ENCODE measurements around the gene SIDT1.
A peak's percentile ranks its signal among the peaks of the same experiment; 100 is the strongest.

The SIDT1 gene

DNA sequence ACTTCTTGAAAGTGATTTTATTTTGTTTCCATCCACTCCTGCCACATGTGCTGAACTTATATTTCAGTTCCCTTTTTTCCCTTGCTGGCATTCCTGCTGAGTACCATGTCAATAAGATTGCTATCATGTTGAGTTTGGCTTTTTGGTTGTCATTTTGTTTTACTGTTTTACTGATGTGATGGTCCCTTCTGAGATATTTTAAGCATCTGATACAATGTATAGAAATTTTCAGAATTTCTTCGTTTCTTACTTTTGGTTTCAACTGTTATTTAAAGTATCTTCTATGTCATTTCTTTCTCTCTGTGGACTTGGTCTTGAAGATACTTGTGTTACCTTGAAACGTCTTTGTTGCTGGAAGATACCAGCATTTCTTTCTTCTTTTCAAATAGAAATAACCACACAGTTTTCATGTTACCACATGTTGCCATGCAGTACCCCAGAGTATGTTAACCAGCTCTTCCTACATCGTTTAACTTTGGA, 14.1 kb downstream of the SIDT1 start:
- no peak for DNase-seq (ENCODE audit: low spot score)

DNA sequence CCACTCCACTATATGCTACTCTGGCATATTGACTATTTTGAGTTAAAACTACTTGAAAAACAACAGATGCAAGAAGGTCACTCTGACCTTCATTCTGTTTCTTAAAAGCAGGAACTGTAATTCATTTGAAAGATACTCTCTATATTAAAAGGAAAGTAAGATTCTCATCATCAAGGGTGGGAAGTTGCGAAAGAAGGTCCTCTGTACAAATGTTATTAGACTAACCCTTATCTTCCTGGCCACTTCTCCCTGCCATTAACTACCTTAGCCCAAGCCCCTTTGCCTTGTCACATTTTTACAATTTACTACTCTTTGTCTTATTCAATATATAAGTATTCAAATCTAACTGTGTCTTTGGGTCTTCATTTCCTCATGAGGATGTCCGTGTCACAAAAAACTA, 16.1 kb downstream of the SIDT1 start:
- no peak for DNase-seq (ENCODE audit: low spot score)

DNA sequence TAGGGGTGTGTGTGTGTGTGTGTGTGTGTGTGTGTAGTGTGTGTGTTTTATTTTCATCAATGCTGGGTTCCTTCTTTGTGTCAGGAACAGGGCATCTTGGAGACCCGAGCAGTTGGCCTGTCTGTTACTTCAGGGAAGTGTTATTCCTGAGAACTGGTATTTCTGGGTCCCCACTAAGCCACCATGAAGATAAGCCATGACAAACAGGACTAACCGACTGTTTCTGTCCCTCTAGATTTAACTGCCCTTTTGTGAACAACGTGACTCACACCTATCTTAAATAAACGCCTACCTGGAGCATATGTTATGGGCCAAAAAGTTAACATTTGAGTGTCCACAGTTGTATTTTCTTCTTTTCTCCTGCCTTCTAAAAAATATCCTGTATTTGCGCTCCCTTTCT, 19.5 kb downstream of the SIDT1 start:
- DNase-seq (ENCODE audit: low spot score): no peak

GRCh38 chr3:113552851-113553250, 20.5 kb downstream of the SIDT1 start:
- no peak for DNase-seq (ENCODE audit: low spot score)

GRCh38 chr3:113555138-113555537, 22.8 kb downstream of the SIDT1 start:
- no peak for DNase-seq (ENCODE audit: low spot score)

DNA sequence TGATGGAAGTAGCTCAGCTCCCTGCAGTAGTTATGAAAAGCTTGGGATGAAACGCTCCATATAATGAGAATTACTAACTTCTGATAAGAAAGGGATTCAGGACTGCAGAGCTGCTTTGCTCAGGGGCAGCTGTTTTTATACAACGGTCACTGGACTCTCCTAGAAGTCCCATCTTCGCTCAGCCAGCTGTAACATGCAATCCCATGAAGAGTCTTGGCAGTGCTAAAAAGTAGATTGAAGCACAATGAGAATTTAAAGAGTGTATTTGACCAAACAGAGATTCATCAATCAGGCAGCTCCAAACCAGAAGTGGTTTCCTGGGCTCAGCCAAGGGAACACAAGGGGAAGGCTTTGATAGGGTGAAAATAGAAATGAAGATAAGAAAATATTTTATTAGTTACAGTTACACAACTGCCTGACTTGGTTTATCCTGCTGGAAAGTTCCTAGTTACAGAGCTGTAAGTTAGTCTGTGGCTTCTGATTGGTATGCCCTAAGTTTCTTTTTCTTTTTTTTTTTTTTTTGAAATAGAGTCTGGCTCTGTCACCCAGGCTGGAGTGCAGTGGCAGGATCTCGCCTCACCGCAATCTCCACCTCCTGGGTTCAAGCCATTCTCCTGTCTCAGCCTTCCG, 24.1 kb downstream of the SIDT1 start:
- no peak for DNase-seq (ENCODE audit: low spot score)

DNA sequence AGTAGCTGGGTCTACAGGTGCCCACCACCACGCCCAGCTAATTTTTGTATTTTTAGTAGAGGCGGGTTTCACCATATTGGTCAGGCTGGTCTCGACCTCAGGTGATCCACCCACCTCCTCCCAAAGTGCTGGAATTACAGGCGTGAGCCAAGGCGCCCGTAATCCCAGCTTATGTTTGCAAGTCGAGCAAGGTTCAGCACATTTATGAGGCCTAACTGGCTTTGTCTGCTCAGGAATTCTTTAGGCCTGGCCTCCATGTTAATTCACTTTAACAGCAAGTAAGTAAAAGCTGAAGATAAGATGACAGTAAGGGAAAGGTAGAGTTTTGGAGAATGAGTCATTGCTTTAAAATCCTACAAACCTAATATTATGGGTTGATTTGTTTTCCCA, 24.6 kb downstream of the SIDT1 start:
- peak; percentile 53 for DNase-seq (ENCODE audit: low spot score)

- DNase-seq (ENCODE audit: low spot score): peak; percentile 81
Measured at GRCh38 chr3:113557374-113557773, 25.0 kb downstream of the SIDT1 start.

- DNase-seq (ENCODE audit: low spot score): no peak
Measured at GRCh38 chr3:113559009-113559408, 26.7 kb downstream of the SIDT1 start.

DNA sequence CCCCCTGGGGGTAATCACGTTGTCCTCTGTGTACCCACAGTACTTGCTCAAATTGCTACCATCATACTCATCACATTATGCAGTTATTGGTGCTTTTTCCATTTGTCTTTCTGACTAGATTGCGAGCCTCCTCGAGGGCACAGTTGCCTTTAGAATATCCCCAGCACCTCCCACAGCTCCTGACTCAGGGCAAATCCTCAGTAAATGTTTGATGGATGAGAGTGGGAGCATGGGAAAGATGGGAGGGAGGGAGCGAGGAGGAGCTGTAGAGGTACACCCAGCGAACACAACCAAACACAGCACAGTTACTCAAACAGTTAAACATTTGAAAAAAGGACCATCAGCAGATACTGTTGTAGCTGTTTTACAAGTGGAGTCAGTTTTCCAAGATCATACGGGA, 27.9 kb downstream of the SIDT1 start:
- DNase-seq (ENCODE audit: low spot score): no peak

DNA sequence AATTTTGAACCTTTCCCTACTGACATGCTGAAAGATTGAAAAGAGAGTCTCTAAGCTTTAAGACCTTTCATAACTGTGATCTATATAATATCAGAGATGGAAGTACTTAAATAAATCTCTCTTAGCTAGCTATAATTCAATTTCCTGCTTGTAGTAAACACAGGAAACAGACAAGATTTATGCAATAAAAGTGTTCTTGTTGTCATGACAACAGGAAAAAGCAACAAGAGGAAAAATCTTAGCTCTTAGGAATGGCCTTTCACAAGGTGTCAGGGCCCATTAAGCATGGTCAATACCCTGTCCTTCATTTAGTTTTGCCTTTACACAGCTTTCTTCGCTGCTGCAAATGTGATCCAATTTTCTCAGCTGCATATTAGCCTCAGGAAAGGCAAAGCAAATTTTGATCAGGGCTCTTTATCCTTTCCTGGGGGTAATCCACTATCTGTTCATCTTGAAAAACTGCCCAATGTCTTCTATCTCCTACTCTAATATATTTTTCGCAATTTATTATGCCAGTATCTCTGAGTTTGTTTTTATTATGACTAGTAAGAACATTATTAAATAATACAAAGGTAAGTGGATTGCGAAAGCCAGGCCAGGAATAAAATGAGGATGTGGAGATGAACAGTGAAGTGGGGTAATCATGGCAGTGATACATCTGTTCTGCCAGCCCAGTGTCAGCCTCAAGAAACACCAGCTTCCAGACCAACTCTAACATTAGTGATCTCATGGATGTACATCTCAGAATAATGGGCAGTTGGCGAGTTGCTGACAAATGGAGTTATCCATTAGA, 28.7 kb downstream of the SIDT1 start:
- DNase-seq (ENCODE audit: low spot score): no peak

DNA sequence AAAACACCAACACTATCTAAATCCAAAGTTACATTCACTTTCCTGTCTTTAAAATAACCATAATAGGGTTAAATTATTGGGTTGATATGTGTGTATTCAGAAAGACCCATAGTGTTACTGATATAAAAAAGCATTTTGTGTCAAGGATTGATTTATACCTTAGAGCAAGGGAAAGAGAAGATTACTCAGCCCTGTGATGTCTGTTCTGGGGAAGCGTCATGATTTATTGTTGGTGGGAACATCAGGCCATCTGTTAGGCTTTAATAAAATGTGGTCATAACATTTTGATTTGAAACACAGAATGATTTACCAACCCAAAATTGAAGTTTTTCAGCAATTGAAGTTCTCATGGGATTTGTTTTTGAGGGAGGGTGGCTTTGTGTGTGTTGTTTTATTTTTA, 33.2 kb downstream of the SIDT1 start:
- DNase-seq (ENCODE audit: low spot score): no peak

DNA sequence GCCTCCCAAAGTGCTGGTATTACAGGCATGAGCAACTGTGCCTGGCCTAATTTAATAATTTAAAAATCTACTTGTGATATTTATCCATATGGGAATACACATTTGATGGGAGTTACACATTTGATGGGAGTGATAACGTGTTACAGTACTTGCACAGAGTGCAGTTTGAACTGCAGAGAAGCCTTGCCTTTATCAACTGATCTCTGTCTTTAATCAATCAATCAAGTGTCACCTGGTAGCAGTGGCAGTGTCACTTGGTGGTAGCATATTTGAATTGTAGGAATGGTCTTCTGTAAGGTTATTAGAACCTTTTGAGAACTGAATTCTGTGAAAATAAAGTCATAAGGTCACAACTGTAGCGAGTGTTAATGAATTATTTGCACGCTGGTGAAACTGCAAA, 37.8 kb downstream of the SIDT1 start:
- DNase-seq (ENCODE audit: low spot score): no peak

GRCh38 chr3:113571360-113571759, 39.0 kb downstream of the SIDT1 start:
- no peak for DNase-seq (ENCODE audit: low spot score)

DNA sequence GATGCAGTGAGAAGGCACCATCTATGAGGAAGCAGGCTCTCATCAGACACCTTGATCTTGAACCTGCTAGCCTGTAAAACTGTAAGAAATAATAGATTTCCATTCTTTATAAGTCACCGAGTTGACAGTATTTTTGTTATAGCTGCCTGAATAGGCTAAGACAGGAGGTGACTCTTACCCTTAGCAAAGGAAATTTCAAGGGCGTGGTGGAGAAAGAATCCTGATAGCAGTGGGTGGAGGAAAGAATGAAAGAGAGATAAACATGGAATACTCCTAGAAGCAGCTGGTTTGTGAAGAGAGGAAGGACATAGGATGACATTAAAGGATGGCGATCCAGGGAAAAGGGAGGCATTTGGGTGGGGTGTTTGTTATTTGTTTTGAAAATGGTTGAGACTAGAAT, 41.4 kb downstream of the SIDT1 start:
- DNase-seq (ENCODE audit: low spot score): peak; percentile 47

GRCh38 chr3:113574213-113574612, 41.9 kb downstream of the SIDT1 start:
- peak; percentile 80 for DNase-seq (ENCODE audit: low spot score)

GRCh38 chr3:113575206-113575605, 42.9 kb downstream of the SIDT1 start:
- DNase-seq (ENCODE audit: low spot score): peak; percentile 45

GRCh38 chr3:113585228-113585627, 52.9 kb downstream of the SIDT1 start:
- DNase-seq (ENCODE audit: low spot score): no peak

DNA sequence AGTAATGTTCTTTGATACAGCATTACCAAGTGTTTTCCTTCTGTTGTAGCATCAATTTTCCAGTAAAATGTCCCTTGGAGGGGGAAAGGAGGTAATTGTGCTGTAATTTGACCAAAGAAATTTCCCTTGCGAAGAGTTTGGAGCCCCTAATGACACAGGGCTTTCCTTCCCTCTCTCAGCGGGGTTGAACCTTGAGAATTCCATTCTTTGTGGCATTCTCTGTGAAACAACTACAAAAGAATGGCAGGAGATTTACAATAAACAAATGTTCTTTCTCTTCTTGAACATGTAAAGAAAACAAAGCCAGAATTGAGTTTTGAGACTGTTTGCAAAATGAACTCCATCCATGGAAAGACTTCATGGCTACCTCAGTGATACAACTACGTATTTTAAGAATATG, 53.4 kb downstream of the SIDT1 start:
- DNase-seq (ENCODE audit: low spot score): no peak

DNA sequence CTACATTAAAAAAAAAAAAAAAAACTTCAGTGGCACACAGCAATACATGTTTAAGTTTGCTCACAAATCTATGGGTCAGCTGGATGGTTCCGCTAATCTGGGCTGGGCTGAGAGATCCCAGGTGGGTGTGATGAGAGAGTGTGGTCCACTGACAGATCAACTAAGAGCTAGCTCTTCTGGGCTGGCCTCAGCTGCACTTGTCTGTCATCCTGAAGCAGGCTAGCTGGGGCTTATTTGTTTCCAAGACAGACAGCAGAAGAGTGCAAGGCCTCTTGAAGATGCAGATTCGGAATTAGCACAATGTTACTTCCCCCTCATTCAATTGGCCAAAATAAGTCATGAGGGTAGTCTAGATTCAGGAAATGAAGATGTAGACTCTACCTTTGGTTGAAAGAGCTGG, 56.5 kb downstream of the SIDT1 start:
- no peak for DNase-seq (ENCODE audit: low spot score)

DNA sequence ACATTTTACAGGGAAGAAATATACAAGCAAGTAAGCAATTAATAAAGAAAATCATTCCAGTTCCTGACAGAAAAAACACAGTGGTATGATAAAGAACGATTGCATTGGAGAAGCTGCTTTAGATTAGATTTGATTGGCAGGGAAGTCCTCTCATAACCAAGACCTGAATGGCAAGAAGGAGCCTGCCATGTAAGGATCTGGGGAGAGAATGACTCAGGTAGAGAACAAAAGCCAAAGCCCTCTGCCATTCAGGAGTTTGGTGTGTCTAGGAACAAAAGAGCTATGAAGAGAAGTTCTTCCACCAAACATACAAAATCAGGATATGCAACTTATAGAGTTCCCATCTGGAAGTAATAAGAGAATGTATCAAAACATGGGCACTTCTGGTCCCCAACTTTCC, 57.6 kb downstream of the SIDT1 start:
- DNase-seq (ENCODE audit: low spot score): no peak

- no peak for DNase-seq (ENCODE audit: low spot score)
Measured at GRCh38 chr3:113590983-113591382, 58.6 kb downstream of the SIDT1 start.

DNA sequence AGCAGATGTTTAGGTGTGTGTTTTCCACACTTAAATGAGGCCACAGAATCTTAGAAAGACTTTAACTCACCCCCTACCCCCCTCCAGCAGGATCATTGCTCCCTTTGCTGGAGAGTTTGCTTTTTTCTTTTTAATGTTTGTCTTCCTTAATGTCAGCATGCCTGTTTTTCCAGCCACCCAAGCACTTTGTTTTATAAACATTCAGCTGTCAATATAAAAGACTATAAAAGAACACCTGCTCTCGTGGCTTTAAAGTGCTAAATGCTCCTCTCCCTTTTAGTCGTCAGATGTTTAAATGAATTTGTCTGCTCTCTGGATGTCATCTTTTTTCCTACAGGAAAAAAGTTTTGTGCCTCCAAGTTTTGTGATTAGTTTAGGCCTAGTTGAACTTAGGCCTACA, 61.7 kb downstream of the SIDT1 start:
- DNase-seq (ENCODE audit: low spot score): no peak
